HuH-7 (cell line): ENCODE data around the gene EXOSC10.
"Not testable (repeated sequence)": the region's sequence is repeated elsewhere in the genome, so short reads cannot be mapped to it uniquely, and the experiment has no call there.

ENCODE experiments used
- DNase-seq: peaks from one replicate; pipeline ENCODE4 v3.0.0; 2011; ENCODE audit warnings: low spot score

The EXOSC10 gene

GRCh38 chr1:11044086-11044848, 55.4 kb downstream of the EXOSC10 start:
- no peak for DNase-seq

- DNase-seq: no peak
Measured at GRCh38 chr1:11042995-11043874, 56.4 kb downstream of the EXOSC10 start.

DNA sequence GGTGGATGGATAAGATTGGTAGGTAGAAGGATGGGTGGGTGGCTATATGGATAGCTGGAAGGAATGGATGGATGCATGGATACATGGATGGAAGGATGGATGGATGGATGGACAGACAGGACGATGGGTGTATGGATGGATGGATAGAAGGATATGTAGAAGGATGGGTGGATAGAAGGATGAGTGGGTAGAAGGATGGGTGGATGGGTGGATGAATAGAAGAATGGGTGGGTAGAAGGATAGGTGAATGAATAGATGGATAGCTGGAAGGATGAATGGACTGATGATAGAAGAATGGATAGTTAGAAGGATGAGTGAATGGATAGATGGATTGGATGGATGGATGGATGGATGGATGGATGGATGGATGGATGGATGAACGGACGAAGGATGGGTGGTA, 57.6 kb downstream of the EXOSC10 start:
- DNase-seq: no peak

GRCh38 chr1:11041048-11041447, 58.6 kb downstream of the EXOSC10 start:
- no peak for DNase-seq

DNA sequence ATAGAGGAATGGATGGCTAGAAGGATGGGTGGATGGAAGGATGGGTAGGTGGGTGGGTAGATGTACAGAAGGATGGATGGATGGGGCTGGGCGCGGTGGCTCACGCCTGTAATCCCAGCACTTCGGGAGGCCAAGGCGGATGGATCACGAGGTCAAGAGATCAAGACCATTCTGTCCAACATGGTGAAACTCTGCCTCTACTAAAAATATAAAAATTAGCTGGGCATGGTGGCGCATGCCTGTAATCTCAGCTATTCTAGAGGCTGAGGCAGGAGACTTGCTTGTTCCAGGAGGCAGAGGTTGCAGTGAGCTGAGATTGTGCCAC, 59.6 kb downstream of the EXOSC10 start:
- DNase-seq: not testable (repeated sequence)

DNA sequence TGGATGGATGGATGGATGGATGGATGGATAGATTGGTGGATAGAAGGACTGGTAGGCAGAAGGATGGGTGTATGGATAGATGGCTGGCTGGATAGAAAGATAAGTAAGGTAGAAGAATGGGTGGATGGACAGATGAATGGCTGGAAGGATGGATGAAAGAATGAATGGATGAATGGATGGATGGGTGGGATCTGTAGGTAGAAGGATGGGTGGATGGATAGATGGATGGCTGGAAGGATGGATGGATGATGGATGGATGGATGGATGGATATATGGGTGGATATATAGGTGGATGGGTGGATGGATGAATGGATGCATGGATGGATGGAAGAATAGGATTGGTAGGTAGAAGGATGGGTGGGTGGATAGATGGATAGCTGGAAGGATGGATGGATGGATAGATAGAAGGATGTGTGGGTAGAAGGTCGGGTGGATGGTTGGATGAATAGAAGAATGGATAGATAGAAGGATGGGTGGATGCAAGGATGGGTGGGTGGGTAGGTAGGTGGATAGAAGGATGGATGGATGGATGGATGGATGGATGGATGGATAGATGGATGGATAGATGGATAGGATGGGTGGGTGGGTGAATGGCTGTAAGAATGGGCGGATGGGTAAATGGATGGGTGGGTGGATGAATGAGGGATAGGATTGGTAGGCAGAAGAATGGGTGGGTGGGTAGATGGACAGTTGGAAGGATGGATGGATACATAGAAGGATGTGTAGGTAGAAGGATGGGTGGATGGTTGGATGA, 60.1 kb downstream of the EXOSC10 start:
- no peak for DNase-seq

DNA sequence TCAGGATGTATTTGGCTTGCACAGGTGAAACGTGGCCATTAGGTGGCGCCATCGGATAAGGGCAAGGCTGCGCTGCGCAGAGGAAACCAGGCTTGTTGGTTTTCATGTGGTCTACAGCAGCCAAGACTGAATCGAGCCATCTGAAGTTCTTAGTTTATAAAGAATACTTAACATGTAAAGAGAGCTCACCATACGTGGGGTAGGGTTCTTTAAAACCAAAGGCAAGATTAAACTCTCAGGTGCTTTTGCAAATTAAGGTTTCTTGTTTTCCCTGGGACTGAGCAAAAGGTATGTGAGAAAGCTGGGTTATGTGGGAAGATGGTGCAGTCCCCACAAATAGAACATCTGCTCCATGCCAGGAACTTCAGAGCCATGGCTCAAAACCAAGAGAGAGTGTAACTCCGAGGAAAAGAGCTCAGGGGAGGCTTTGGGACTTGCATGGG, 61.9 kb downstream of the EXOSC10 start:
- peak; percentile 83 for DNase-seq

DNA sequence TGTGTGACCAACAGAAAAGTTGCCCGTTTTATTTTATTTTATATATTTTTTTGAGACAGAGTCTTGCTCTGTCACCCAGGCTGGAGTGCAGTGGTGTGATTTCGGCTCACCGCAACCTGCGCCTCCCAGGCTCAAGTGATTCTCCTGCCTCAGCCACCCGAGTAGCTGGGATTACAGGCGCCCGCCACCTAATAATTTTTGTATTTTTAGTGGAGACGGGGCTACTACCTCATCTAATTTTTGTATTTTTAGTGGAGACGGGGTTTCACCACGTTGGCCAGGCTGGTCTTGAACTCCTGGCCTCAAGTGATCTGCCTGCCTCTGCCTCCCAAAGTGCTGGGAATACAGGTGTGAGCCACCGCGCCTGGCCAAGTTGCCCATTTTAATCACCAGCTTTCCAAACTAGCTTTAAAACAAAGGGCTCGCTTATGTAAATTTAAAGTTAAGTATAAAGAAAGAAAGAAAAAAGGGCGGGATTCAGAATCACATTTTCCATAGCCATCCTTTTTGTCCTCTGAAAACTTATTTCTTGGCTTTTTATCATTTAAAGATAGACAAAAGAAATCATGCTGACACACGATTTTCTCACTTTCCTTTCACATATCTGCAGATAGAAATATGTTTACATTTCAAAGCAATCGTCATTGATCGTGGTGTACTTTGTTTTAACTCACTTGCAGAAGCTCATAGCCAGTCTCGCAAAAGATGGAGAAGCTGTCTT, 62.5 kb downstream of the EXOSC10 start:
- DNase-seq: not testable (repeated sequence)

DNA sequence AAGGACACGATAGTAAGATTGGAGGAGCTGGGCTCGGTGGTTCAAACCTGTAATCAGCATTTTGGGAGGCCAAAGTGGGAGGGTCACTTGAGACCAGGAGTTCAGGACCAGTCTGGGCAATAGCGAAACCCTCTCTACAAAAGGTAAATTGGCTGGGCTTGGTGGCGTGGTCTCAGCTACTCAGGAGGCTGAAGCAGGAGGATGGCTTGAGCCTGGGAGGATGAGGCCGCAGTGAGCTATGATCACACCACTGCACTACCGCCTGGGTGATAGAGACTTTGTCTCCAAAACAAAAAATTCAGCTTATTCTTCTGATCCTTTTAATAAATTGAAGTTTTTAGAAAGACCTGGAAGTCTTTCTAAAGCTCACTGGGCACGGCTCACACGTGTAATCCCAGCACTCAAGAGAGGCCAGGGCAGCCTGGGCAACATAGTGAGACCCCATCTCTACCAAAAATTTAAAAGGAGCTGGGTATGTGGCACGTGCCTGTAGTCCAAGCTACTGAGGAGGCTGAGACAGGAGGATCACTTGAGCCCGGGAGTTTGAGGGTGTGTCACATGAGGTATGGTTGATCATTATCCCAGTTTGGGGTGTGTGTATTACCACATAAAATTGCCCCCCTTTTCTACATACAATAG, 67.9 kb downstream of the EXOSC10 start:
- no peak for DNase-seq

DNA sequence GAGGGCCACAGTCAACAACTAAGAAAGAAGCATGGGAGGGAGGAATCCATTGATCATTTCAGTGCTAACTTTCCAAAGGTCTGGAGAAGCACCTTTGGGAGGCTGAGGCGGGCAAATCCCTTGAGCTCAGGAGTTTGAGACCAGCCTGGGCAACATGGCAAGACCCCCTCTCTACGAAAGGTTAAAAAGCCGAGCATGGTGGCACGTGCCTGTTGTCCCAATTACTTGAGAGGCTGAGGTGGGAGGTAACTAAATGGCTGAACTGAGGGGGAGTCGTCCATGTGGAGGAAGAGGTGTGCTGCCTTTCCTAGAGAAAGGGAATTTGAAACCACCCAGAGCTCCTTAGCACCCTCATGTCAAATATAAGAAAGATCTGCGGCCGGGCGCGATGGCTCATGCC, 68.8 kb downstream of the EXOSC10 start:
- DNase-seq: no peak

- no peak for DNase-seq
Measured at GRCh38 chr1:11028018-11028417, 71.7 kb downstream of the EXOSC10 start.

DNA sequence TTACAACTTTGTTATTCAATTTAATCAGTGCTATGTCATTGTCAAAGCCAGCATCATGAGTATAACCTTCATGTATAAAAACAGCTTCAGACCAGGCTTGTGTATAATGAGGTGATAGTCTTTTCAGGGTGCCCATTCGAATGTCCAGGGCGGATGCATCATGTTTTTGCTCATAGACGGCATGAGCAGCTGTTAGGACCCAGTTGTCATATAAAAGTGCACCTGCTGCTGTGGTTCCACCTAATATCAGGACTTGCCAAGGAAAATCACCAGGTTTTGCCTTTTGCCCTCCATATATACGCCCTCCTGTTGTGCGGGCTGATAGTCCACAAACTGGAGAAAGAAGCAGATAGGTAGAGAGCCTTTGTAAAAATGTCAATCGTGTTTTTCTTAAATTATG, 72.4 kb downstream of the EXOSC10 start:
- DNase-seq: no peak

- DNase-seq: no peak
Measured at GRCh38 chr1:11026903-11027302, 72.8 kb downstream of the EXOSC10 start.

DNA sequence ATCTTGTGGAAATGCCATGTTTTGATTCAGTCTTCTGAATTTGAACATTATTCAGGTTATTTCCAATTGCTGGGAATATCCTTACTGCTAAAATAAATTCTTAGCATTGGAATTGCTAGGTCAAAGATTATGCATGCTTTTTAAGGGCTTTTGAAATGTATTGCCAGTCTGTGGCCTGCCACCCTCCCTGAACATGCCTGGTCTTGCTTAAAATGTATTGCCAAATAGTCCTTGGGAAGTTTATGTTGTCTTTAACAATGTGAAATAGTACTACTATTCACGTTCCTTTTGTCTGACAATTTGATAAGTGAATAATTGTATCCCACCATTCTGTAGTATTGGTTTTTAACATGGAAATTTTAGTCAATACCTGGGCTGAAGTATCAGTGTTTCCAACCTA, 73.6 kb downstream of the EXOSC10 start:
- DNase-seq: no peak

DNA sequence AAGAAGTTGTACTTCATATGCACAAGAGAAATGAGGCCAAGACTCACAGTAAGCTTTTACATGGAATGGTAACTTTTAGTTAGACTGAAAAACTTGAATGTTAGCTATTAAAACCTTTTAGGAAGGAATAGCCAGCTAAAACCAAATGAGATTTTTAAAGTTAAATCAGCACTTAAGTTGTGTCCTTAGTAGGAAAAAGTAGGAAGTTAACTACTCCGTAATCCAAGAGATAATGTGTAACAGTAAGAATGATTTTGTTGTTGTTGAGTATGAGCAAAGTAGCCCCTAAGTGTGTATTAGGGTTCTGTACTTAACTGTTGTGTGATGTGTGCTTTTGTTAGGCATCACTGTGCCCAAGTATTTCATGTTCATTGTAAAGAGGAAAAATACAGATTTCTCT, 74.1 kb downstream of the EXOSC10 start:
- no peak for DNase-seq

DNA sequence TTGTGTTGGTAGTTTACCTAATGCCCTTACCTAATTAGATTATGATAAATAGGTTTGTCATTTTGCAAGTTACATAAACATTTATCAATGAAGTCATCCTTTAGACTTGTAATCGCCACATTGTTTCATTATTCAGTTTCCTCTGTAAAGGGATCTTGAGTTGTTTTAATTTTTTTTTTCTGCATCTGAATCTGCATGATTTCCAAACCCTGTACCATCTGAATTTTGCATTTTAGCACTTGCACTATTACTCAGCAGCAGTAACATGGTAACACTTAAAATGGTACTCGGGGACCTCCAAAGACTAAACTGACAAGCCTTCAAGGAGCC, 74.8 kb downstream of the EXOSC10 start:
- DNase-seq: no peak

GRCh38 chr1:11024154-11024873, 75.4 kb downstream of the EXOSC10 start:
- no peak for DNase-seq

DNA sequence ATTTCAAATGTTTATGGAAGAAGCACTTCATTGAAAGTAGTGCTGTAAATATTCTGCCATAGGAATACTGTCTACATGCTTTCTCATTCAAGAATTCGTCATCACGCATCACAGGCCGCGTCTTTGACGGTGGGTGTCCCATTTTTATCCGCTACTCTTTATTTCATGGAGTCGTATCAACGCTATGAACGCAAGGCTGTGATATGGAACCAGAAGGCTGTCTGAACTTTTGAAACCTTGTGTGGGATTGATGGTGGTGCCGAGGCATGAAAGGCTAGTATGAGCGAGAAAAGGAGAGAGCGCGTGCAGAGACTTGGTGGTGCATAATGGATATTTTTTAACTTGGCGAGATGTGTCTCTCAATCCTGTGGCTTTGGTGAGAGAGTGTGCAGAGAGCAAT, 76.5 kb downstream of the EXOSC10 start:
- no peak for DNase-seq

- no peak for DNase-seq
Measured at GRCh38 chr1:11019971-11020370, 79.7 kb downstream of the EXOSC10 start.

GRCh38 chr1:11019358-11019757, 80.3 kb downstream of the EXOSC10 start:
- DNase-seq: not testable (repeated sequence)
